GM20000 (cell line): ENCODE results near the gene GSTP1.

Experiments
- DNase-seq: peaks from one replicate; pipeline ENCODE4 v3.0.0; 2012; ENCODE audit warnings: low spot score
- TF ChIP-seq, protein P1 (sequence below): IDR thresholded peaks from 2 replicates; pipeline ENCODE4 v1.5.1; 2012; ENCODE audit warnings: mild to moderate bottlenecking, control low read depth; ENCODE audit errors: extremely low read depth, missing control alignments

Gene GSTP1

GRCh38 chr11:67583247-67584204 is at the start of gene GSTP1:
Gene GSTP1 (plus strand): TSS chr11:67583812. CDS start chr11:67583844, 32 bp downstream.
- peak; percentile 93 for DNase-seq
- TF ChIP-seq, protein P1, sequence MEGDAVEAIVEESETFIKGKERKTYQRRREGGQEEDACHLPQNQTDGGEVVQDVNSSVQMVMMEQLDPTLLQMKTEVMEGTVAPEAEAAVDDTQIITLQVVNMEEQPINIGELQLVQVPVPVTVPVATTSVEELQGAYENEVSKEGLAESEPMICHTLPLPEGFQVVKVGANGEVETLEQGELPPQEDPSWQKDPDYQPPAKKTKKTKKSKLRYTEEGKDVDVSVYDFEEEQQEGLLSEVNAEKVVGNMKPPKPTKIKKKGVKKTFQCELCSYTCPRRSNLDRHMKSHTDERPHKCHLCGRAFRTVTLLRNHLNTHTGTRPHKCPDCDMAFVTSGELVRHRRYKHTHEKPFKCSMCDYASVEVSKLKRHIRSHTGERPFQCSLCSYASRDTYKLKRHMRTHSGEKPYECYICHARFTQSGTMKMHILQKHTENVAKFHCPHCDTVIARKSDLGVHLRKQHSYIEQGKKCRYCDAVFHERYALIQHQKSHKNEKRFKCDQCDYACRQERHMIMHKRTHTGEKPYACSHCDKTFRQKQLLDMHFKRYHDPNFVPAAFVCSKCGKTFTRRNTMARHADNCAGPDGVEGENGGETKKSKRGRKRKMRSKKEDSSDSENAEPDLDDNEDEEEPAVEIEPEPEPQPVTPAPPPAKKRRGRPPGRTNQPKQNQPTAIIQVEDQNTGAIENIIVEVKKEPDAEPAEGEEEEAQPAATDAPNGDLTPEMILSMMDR = peak; percentile 64

DNA sequence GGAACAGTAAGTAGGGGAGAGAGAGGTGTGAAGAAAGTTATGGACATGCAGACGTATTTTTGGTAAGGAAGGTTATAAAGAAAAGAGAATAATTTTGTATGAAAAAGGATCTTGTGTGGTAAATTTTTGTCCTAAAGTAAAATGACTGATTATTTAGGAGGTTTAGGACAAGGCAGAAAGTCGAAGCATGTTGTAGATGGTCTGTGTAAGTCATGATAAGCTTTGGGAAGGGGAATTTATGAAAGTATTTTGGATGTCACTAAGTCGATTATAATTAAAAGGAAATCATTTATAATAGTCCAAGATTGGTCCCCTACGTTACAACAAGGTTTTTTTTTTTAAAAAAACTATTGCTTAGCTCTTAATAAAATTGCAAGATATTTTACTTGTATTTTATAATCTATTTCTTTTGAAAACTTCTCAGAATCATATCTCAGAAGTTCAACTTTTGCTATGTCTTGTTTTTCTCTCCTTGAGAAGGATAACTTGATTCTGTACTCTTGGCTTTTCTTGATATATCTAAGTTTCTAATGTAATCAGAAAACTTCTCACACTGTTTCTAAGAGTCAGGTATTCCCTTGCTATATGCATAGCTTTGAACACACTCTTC is 49.4 kb upstream of the GSTP1 start:
- no peak for DNase-seq

GRCh38 chr11:67535561-67535960 is 48.1 kb upstream of the GSTP1 start:
- TF ChIP-seq, protein P1 = no peak

More for the DNA sequence above, 49.4 kb upstream of the GSTP1 start:
- TF ChIP-seq, protein P1 = no peak

DNA sequence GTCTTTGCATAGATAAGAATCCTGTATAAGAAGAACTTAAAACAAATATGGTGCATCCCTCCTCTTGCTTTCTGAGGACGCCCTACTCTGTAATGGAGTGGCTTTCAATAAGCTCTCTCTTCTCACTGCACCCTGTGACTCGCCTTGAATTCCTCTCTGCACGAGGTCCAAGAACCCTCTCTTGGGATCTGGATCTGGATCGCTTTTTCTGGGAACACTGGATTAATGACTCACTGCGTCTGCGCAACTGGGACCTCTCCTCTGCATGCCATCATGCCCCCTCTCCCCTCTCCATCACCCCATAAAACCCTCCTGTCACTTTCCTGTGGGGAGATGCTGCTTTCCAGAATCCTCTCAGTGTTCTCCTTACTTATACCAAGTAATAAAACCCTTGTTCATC is 45.3 kb upstream of the GSTP1 start:
- TF ChIP-seq, protein P1 = no peak
- no peak for DNase-seq

More at GRCh38 chr11:67535561-67535960, 48.1 kb upstream of the GSTP1 start:
- DNase-seq = no peak

GRCh38 chr11:67538823-67539505 is 44.6 kb upstream of the GSTP1 start:
- no peak for DNase-seq

DNA sequence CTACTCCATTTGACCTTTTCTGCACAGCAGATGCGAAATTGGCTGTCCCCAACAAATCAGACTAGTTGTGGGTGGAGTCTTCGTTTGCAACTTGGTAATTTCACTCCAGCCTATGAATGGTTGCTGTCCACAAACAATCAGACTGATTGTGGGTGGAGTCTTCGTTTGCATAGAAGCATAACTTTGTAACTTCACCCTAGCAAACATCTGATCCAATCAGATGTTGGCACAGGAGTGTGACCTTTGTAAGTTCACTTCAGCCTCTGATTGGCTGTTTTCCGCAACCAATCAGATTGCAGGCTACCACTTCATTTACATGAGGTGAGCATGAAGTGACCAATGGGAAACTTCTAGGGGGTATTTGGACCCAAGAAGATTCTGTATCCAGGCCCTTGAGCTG is 44.1 kb upstream of the GSTP1 start:
- DNase-seq = no peak
- TF ChIP-seq, protein P1 = no peak

More at GRCh38 chr11:67538823-67539505, 44.6 kb upstream of the GSTP1 start:
- TF ChIP-seq, protein P1 = no peak

- DNase-seq = no peak
- TF ChIP-seq, protein P1 = no peak
Observed at GRCh38 chr11:67541198-67541597, 42.4 kb upstream of the GSTP1 start.
